HG03066 (cell line): ENCODE data around the gene AACS.

ENCODE experiments used
- ATAC-seq: cut with Tn5 transposase; IDR thresholded peaks from one replicate; pipeline ENCODE4 v1.9.1; 2021; ENCODE audit warnings: low read depth; ENCODE audit not compliant: unreplicated experiment

The AACS gene

DNA sequence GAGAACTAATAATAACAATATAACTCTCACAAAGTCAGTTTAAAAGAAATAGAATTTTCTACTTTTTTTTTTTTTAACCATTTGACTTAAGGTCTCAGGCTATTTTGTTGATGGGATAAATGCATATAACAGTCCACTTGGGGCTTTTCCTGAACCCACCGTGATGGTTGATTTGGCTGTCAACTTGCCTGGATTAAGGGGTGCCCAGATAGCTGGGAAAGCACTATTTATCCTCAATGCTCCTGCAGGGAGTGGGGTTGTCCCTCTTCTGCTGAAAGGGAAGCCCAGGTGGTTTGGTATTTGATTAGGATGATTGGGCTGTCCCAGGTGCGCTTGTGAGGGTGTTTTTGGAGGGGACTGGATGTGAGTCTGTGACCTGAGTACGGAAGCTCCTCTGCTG lies 114.9 kb downstream of the AACS start:
- ATAC-seq, result no peak

DNA sequence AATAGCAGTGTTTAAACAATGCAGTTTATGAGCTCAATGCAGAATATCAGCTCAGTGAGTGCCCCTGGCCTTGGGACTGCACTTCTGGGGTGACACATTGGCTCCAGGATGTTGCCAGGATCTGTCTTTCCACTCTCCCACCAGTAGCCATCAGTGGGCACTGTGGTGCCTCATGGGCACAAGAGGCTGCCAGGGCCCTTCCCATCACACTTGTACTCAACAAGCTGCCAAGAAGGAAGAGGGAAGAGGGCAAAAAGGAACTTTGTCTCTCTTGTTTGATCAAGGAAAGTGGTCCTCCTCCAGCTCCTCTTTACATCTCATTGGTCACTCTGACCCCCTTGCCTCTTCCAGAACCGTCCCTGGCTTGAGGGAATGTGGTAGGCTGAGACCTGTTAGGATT lies 115.9 kb downstream of the AACS start:
- ATAC-seq, result no peak

DNA sequence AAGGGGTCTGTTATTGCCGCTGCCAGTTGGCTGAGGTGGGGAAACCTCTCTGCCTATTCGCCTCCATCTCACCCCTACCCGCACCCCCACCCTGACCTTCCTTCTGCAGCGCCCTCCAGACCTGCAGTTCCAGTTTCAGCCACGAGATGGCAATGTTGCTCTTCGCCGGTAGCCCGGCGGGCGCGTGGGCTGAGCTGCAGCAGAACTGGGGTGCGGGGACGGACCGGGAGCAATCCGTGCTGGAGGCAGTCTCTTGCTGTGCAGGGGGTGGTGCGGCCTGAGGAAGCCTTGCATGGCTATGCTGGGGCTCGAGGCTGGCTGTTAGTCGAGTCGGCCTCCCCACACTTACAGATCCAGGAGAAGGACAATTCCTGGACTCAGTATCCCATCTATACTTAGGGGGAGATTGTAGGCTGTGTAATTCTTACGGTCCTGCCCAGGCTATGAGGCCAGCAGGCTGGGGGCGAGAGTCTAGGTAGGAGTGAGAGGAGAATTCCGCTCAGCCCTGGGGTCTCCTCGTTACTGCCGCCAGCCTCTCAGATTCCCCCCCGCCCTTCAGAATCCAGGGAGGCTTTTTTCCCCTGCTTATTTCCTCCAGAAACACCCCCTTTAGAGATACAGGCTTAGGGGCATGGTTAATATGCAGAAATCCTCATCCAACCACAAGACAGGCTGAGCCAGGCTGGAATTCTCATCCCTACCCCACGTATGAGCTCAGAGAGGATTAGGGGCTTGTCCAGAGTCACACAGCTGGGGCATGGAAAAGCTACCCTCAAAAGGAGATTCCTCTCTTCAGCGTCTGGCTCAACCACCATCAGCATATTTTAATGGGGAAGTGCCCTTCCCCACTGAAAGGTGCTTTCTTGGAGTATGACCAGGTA lies 118.2 kb downstream of the AACS start:
- ATAC-seq, result peak; percentile 61

DNA sequence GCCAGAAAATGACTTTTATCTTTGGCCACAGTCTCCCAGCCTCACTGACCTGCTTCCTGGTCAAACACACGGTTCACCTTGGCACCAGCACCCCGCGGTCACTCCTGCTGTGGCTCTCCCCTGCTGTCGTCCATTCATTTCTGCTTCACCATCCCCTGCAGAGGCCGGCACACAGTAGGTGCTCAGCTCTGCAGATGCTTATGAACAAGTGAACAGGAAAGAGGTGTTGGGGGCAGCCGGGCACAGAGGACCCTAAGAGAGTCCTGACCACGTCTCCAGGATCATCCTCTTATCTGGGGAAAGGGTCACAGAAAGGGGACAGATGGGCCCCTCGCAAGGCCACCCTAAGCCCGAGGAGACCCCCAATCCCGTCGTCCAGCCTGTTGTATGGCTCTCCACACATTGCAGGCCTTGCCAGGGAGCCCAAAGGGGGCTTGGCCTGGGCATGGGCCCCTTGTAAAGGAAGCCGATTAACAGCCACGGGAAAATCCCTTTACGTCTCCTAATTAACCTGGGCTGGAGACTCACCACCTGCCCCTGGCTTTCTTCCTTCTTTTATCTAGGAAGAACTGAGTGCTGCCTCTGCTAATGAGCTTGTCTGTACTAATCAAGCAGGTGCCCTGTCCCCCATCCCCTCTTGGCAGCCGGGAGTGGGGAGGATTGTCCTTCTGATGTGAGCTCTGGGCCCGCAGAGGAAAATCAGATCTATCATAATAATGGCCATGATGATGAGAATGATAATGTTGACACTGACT lies 119.2 kb downstream of the AACS start:
- no peak for ATAC-seq

DNA sequence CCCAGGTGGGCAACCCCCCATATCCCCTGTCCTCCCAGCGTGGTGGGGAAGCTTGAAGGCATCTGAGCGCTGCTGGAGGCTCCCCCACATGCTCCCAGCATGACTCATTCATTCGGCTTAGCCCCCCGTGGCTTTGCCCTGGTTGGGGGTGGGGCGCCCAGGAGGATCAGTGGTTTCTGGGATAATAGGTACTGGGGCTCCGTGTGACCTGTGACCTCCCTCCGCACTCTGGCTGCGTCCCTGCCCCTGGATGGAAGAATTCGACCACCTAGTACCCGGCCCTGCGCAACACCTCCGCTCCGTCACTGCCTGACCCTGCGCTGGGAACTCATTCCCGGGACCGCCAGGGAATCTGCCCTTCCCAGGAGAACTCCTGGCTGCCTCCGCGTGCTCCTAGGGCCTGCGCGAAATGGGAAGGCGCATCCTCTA lies 120.1 kb downstream of the AACS start:
- no peak for ATAC-seq

DNA sequence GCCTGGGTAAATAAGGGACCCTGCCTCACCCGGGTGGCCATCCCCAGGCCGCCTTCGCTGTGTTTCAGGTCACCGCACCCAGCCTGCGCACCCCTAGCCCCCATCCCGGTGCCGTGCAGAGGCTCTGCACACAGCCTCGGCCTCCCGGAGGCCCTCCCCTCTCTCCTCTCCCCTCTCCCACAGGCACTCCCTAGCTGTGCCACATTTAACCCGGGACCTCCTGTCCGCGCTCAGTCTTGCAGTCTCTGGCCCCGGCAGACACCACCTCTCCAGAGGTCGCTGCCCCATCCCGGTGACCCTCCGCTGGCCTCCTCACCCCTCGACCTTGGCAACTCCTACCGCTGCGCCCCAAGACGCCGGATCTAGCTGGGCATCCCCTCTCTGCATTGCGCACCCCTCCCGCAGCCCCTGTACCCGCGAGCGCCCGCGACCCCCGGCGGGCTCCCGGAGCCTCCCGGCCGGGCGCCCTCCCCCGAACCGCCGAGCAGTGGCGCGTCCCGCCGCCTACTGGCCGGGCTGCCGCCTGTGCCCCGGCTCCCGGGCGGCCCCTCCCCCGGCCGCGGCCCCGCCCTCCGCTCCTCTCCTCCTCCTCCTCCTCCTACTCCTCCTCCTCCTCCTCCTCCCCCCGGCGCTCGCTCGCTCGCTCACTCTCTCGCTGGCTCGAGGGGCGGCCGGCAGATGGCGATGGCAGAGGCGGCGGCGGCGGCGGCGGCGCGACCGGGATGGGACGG lies 120.7 kb downstream of the AACS start, which contains the start of gene TMEM132B:
Gene TMEM132B, plus strand, starts transcription at position 647 of the 731 bp plus-strand sequence.
- no peak for ATAC-seq

DNA sequence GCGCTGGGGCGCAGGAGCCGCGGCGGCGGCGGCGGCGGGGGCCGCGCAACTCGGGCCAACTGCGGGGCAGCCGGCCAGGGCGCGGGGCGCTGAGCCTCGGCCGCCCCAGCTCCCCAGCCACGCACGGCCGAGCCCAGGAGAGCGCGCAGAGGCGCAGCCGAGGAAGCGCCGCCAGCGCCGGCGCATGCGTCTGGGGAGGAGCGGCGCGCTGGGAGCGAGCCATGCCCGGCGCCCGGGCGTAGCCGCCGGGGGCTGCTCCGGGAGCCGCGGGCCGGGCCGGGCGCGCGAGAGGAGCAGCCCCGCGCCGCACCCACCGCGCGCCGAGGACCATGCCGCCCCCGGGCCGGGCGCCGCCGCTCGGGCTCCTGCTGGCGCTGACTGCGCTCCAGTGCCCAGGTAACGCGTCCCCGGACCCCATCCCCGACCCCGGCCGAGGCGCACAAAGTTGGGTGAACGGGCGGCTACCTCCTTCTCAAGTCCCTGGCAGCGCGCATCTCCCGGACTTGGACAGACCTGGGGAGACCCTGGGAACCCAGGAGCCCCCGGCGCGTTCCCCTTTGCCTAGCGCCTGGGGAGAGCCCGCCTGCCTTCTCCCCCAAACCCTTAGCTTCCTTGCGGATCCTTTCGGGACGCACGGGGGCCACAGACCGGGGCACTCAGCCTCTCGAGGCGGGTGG lies 121.4 kb downstream of the AACS start:
- ATAC-seq, result no peak

DNA sequence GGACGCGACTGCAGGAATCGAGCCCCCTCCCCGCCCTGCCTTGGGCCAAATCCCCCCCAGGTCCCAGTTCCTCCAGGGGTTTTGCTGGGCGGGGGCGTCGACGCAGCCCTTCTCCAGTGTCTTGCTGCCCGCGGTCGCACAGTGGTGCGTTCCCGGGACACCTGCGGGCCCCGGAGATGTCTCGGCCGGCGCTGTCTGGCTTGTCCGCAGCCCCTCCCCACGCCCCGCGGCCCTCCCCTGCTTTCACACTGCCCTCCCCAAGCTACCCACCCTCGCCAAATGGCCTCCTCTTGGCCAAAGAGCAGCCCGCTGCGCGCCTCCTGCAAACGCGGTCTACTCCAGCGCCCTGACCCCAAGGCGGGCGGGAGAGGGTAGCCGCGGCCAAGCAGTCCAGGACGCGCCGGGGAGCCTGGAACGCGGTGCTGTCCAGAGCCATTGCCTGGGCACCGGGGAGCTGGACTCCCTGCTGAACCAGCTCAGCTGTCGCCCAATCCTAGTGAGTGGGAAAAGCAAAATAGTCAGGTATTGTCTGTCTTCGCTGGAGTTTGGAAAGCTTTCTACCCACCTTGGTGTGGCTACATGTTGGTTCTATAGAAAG lies 122.0 kb downstream of the AACS start:
- ATAC-seq, result no peak

DNA sequence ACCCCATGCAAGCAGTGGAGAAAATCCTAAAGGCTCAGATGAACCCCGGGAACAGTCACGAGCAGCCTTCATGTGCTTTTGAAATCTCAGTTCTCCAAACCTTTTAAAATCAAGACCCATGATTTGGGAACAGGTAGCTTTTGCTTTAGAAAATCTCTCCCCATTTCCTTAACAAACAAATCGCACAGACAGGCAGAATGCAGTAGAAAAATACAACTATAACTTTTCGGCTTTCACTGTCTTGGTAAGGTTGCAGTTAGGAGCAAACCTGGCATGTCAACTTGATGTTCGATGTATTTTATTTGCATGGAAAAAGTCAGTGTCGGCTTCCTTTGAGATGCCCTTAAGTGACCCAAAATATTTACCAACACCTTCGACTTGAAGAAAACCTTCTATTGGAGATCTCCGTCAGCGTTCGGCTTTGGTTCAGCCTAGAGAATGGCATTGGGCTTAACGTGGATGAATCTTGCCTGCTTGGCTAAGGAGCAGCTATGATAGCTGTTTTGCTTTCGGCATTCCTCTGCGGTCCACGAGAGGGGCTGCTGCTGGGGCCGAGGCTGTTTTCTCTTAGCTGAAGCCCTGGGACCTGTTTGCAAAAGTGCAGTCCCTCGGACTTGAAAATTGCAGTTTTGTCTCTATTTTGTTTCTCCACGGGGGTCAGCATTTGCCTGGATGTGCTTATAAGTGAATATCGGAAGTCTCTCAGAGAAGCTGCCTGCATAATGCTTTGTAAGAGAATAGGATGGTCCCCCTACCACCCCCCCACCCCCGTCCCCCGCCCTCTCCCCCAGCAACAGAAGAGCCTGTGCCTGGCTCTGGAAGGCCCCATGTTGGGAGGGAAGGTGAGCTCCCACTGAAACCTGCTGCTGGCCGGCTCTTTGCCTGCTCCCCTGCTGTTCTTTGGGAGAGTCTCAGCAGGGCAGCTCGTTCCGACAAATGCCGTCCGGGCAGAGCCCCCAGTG lies 122.8 kb downstream of the AACS start:
- ATAC-seq, result no peak

DNA sequence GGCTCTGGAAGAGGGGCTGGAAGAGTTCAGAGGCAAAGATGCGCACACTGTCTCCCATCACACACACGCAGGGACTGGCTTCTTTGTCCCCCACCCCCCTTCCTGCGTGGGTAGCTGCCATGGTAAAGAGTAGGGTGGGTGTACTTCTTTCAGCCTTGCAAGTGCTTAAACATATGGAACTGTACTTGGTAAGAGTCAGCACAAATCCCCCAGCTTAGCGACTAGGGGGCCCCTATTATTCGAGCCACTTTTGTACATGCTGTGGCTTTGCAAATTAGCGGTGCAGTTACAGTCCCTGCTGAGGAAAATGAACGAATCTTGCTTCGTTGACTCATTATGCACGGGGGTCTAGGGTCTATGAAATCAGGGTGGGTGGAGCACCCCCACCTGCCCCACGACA lies 123.8 kb downstream of the AACS start:
- no peak for ATAC-seq

DNA sequence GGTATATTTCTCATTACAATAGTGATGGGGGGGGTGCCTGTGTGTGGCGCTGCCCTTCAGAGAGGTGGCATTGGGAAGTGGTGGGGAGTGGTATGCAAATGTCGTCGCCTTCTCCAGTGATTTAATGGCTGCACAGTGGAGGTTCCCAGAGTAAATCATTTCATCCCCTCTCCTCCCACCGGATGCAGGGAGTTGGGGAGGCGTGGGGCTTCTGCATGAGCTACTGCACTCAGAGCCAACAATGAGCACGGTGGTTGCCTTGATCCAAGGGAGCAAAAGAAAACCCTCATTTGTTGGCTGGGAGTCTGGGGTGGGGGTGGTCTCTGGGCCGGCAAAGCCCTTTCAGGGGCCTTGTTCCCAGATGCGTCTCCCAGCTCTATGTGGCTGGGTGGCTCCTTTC lies 124.3 kb downstream of the AACS start:
- ATAC-seq, result no peak

DNA sequence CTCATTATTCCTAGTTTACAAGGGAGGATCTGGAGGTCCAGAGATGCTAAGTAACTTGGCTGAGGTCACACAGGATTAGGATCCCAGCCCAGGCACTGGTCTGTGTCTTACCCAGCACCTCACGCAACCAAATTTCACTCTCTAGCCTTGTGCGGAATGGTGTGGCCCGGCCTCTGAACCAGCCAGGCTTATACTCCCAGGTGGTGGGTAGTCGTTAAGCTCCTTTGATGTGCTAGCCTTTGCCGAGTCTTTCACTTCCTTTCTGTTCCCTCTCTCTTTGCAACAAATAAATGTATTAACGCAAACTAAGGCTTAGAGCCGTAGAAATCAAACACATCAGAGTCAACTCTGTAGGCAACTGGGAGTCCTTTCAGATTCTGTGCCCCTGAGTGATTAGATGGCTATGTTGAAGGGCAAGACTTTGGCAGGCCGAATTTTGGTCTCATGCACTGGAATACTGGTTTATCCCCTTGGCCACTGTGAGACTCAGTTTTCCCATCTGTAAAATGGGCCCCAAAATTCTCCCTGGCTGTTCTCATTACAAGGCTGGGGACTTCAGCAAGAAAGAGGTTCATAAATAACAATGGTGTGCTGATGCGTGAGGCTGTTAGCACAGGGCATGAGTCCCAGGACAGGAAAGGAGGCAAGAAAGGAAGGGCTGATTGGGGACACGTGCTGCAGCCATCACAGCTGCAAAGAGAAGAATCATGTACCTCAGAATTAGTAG lies 126.3 kb downstream of the AACS start:
- ATAC-seq, result no peak

DNA sequence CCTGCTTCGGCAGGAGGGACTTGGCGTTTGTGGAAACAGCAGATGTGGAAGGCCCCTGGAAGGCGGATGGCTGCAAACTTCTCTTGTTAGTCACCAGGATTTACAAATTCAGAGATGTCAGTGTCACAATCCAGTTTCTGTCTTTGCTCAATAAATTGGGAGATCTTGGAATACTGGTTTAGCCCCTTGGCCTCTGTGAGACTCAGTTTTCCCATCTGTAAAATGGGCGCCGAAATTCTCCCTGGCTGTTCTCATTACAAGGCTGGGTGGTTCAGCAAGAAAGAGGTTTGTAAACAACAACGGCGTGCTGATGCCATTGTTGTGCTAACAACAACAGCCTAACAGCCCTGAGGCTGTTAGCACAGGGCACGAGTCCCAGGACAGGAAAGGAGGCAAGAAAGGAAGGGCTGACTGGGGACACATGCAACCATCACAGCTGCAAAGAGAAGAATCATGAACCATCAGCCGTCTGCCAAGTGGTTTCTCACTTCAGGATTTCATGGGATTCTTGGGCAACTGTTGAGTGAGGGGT lies 127.5 kb downstream of the AACS start:
- ATAC-seq, result no peak
